DND-41 (cell line): ENCODE data around the gene SMC5.

Experiments used
- ATAC-seq: fragments of 200-7000 bp; cut with Tn5 transposase; 3 replicates; pipeline ENCODE4 v1.9.1; 2021; ENCODE audit warnings: low read depth; ENCODE audit not compliant: insufficient read depth
- DNase-seq: peaks from one replicate; pipeline ENCODE4 v3.0.0-alpha.2; 2020
- H2AFZ ChIP-seq: 2 replicates; pipeline ENCODE4 v1.6.0; 2012; ENCODE audit warnings: low read depth, low read length
- H3K27ac ChIP-seq: 2 replicates; pipeline ENCODE4 v1.5.1; 2012; ENCODE audit warnings: low read length, inconsistent platforms
- H3K27me3 ChIP-seq: fragments of 200-600 bp; sonication (generic); 2 replicates; pipeline ENCODE4 v1.6.0; 2012; ENCODE audit warnings: low read length, mild to moderate bottlenecking, inconsistent platforms; ENCODE audit not compliant: insufficient read depth, poor library complexity
- H3K36me3 ChIP-seq: 2 replicates; pipeline ENCODE4 v1.5.1; 2012; ENCODE audit warnings: low read length, inconsistent platforms; ENCODE audit not compliant: insufficient read depth
- H3K4me1 ChIP-seq: 2 replicates; pipeline ENCODE4 v1.5.1; 2012; ENCODE audit warnings: mild to moderate bottlenecking, low read length; ENCODE audit not compliant: insufficient read depth
- H3K4me2 ChIP-seq: 2 replicates; pipeline ENCODE4 v1.6.0; 2012; ENCODE audit warnings: mild to moderate bottlenecking, moderate library complexity, low read length, inconsistent platforms; ENCODE audit not compliant: insufficient read depth
- H3K4me3 ChIP-seq, 2 experiments: fragments of 200-600 bp in 1 of 2; shearing (Covaris generic) in 1 of 2; 2 replicates each; pipeline ENCODE4 v1.5.1; 2012 to 2016; ENCODE audit warnings: inconsistent platforms in 2 of 2, low read length in 2 of 2, mild to moderate bottlenecking in 2 of 2, low read depth in 1 of 2, moderate library complexity in 1 of 2
- H3K79me2 ChIP-seq: 2 replicates; pipeline ENCODE4 v1.6.0; 2012; ENCODE audit warnings: low read length, inconsistent platforms; ENCODE audit not compliant: insufficient read depth
- H3K9ac ChIP-seq: 2 replicates; pipeline ENCODE4 v1.6.0; 2012; ENCODE audit warnings: low read depth, mild to moderate bottlenecking, inconsistent platforms, low read length, moderate library complexity
- H3K9me3 ChIP-seq: 2 replicates; pipeline ENCODE4 v1.5.1; 2012; ENCODE audit warnings: low read length, moderate library complexity, mild to moderate bottlenecking, inconsistent platforms; ENCODE audit not compliant: insufficient read depth, severe bottlenecking
- H4K20me1 ChIP-seq: 2 replicates; pipeline ENCODE4 v1.6.0; 2012; ENCODE audit warnings: low read length; ENCODE audit not compliant: insufficient read depth
- EZH2 ChIP-seq: IDR thresholded peaks from 3 replicates; pipeline ENCODE4 v1.6.1; 2012; ENCODE audit warnings: borderline replicate concordance, low read depth, mild to moderate bottlenecking, moderate library complexity, low read length, inconsistent platforms; ENCODE audit not compliant: severe bottlenecking
- TF ChIP-seq, protein P1 (sequence below): IDR thresholded peaks from 2 replicates; pipeline ENCODE4 v1.5.1; 2012; ENCODE audit warnings: borderline replicate concordance, low read length, moderate library complexity, mild to moderate bottlenecking; ENCODE audit not compliant: poor library complexity, severe bottlenecking; ENCODE audit errors: extremely low read depth

Gene SMC5

GRCh38 chr9:70291446-70291845 lies 32.7 kb downstream of the SMC5 start:
- no peak overlapping the region for H3K4me3 ChIP-seq
- H2AFZ ChIP-seq = no peak overlapping the region
- ATAC-seq = no peak
- H3K9ac ChIP-seq = no peak overlapping the region
- no peaks in the 10 kb centered on the region for H3K4me1 ChIP-seq
- DNase-seq = no peak
- peaks cover 69% of the 10 kb centered on the region for H3K36me3 ChIP-seq
- H4K20me1 ChIP-seq = no peaks in the 10 kb centered on the region; the same call in 1 of the 2 replicates
- peaks cover 7% of the 10 kb centered on the region for H3K9me3 ChIP-seq
- no peak overlapping the region for H3K27ac ChIP-seq
- peaks cover 53% of the 10 kb centered on the region for H3K79me2 ChIP-seq
- TF ChIP-seq EZH2 = no peak
- TF ChIP-seq, protein P1, sequence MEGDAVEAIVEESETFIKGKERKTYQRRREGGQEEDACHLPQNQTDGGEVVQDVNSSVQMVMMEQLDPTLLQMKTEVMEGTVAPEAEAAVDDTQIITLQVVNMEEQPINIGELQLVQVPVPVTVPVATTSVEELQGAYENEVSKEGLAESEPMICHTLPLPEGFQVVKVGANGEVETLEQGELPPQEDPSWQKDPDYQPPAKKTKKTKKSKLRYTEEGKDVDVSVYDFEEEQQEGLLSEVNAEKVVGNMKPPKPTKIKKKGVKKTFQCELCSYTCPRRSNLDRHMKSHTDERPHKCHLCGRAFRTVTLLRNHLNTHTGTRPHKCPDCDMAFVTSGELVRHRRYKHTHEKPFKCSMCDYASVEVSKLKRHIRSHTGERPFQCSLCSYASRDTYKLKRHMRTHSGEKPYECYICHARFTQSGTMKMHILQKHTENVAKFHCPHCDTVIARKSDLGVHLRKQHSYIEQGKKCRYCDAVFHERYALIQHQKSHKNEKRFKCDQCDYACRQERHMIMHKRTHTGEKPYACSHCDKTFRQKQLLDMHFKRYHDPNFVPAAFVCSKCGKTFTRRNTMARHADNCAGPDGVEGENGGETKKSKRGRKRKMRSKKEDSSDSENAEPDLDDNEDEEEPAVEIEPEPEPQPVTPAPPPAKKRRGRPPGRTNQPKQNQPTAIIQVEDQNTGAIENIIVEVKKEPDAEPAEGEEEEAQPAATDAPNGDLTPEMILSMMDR = no peak
- no peak overlapping the region for H3K4me2 ChIP-seq
- H3K27me3 ChIP-seq = no peaks in the 10 kb centered on the region

- ATAC-seq (no peak), DNase-seq (no peak)
- H2AFZ ChIP-seq = no peak overlapping the region
- H3K9me3 ChIP-seq = peaks cover 7% of the 10 kb centered on the region
- H3K4me3 ChIP-seq = no peak overlapping the region
- H4K20me1 ChIP-seq = no peaks in the 10 kb centered on the region; the same call in 1 of the 2 replicates
- no peak overlapping the region for H3K9ac ChIP-seq
- no peak overlapping the region for H3K4me2 ChIP-seq
- peaks cover 67% of the 10 kb centered on the region for H3K36me3 ChIP-seq
- no peak overlapping the region for H3K27ac ChIP-seq
- H3K27me3 ChIP-seq = no peaks in the 10 kb centered on the region
- H3K4me1 ChIP-seq = no peaks in the 10 kb centered on the region
- H3K79me2 ChIP-seq = peaks cover 53% of the 10 kb centered on the region
- TF ChIP-seq, protein P1 = no peak
- TF ChIP-seq EZH2 = no peak
These were observed 33.5 kb downstream of the SMC5 start for GRCh38 chr9:70292253-70292652.

DNA sequence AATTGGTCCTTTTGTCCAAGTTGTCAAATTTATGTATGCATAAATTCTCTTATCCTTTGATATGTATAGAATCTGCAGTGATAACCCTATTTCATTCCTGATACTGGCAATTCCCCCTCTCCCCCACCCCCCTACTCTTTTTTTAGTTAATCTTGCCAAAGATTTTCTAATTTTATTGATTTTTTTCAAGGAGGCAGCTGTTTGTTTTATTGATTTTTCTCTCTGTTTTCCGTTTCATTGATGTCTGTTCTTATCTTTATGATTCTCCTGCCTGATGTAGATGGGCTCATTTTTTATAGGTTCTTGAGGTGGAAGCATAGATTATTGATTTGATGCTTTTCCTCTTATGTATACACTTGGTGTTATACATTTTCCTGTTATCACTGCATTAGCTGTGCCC lies 34.4 kb downstream of the SMC5 start:
- no peak overlapping the region for H3K9ac ChIP-seq
- H3K27me3 ChIP-seq = no peaks in the 10 kb centered on the region
- H2AFZ ChIP-seq = no peak overlapping the region
- H3K36me3 ChIP-seq = peaks cover 68% of the 10 kb centered on the region
- DNase-seq = no peak
- H3K4me1 ChIP-seq = no peaks in the 10 kb centered on the region
- no peak overlapping the region for H3K4me3 ChIP-seq
- H4K20me1 ChIP-seq = no peaks in the 10 kb centered on the region; the same call in 1 of the 2 replicates
- TF ChIP-seq EZH2 = no peak
- TF ChIP-seq, protein P1 = no peak
- H3K4me2 ChIP-seq = no peak overlapping the region
- ATAC-seq = no peak
- H3K27ac ChIP-seq = no peak overlapping the region
- H3K79me2 ChIP-seq = peaks cover 49% of the 10 kb centered on the region; the same call in 1 of the 2 replicates
- H3K9me3 ChIP-seq = peaks cover 7% of the 10 kb centered on the region

DNA sequence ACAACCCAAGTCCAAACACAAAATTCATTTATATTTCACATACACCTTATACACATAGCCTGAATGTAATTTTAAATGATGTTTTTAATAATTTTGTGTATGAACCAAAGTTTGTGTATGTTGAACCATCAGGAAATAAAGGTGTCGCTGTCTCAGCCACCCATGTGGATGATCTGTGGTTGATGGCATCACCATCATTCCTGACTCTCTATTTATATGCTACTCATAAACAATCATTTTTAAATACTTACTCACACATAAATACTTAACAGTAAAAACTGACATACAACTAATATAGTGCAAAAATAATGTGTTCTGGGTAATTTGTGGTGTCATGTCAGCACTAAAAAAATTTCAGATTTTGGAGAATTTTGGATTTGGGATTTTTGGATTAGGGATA lies 38.4 kb downstream of the SMC5 start:
- TF ChIP-seq EZH2 = no peak
- TF ChIP-seq, protein P1 = no peak
- Histone ChIP-seq H3K4me2 (no peak overlapping the region), H3K9me3 (no peaks in the 10 kb centered on the region), H3K36me3 (peaks cover 69% of the 10 kb centered on the region), H3K27ac (no peak overlapping the region), H3K79me2 (peaks cover 30% of the 10 kb centered on the region; the same call in 1 of the 2 replicates), H4K20me1 (no peaks in the 10 kb centered on the region; the same call in 1 of the 2 replicates), H3K4me3 (no peak overlapping the region), H2AFZ (no peak overlapping the region), H3K4me1 (no peaks in the 10 kb centered on the region), H3K27me3 (no peaks in the 10 kb centered on the region), H3K9ac (no peak overlapping the region)
- no peak for ATAC-seq
- no peak for DNase-seq
